GM19043 (cell line): ENCODE measurements around the gene FOLR2.

Experiments used
- ATAC-seq: cut with Tn5 transposase; IDR thresholded peaks from one replicate; pipeline ENCODE4 v1.9.1; 2021; ENCODE audit warnings: low read depth; ENCODE audit not compliant: unreplicated experiment

FOLR2 gene

DNA sequence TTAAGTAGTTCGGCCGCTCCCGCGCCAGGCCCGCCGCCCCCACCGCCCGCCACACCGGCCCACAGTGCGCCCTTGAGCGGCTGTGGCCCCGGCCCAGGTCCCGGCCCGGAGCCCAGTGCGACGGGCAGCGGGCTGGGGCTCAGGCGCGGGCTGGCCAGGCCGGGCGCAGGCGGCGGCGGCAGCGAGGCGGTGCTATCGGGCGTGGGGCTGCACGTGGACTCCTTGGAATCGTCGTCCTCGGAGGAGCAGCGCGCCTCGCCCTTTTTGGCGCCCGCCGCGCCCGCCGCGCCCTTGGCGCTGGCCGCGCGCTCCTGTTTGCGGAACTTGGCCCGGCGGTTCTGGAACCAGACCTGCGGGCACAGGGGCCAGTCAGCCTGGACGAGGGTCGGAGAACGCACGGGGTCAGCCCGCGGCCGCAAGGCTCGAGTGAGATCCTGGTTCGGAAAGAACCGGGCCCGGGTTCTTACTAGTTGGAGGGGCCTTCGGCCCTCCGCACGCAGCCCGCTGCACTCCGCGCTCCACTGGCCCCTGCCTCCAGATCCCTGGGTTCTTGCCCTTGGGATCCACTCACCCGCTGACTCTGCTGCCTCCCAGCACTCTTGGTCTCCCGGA lies 23.4 kb downstream of the FOLR2 start:
- no peak for ATAC-seq

DNA sequence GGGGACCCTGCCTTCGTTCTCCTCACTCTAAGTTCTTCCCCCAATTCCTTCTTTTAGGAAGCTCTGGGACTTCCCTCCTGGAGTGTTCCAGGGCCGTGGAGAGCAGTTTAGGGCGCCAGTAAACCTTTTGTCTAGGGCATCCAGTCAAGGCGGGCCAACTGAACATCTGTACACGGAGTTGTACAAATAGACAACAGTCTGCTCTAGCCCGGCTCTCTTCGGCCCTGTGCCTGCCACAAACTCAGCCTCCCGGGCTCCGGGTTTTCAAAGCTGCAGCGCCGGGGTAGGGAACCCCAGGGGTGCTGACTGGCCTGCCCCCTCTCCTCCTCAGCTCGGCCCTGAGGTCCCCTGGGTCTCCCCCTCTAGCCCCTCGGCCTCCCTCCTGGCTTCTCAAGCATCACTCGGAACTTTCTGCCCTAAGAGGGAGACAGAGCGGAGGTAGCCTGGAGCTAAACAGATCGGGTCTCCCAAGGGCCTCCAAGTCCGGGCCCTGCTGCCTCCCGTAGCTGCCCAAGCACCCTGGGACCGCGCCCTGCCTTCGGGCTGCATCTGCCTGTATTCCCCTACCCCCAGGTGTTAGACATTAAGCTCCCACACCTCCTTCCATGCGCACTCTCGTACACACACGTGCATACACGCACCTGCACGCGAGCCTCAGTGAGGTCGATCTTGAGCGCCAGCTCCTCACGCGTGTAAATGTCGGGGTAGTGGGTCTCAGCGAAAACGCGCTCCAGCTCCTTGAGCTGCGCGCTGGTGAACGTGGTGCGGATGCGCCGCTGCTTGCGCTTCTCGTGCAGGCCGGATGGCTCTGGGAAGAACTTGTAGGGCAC lies 24.1 kb downstream of the FOLR2 start:
- no peak for ATAC-seq

- ATAC-seq: no peak
These were observed 24.7 kb downstream of the FOLR2 start for GRCh38 chr11:72241291-72241781.

DNA sequence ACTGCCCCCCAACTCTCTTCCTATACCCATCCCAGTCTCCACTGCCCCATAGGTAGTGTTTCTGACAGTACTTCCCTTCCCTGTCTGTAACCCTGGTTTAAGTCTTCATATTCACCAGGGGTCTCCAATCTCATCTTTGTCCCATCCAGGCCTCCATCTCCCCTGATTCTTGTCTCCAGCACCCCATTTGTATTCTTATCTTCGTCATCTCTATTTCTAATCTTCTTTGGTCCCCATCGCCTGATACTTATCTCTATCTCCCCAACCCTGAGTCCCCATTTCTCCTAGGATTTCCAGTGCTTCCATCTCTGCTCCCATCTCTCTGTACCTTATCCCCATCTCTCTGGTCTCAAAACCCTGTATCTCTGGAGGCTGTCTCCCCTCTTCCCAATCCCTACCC lies 25.5 kb downstream of the FOLR2 start:
- no peak for ATAC-seq

- ATAC-seq: no peak
These were observed 26.8 kb downstream of the FOLR2 start for GRCh38 chr11:72243173-72244059.

DNA sequence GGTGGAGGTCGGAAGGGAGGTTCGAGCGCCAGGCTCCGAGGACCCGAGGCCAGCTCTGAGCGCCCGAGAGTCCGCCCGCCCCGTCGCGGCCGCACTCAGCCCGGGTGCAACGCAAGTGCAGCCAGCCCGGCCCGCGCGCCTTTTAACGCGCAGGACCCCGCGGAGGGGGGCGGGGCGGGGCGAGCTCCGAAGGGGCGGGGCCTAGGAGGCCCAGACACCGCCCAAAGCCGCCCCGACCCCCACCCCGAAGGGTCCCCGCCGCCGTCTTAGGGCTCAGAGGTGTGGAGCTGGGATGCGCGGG lies 27.4 kb downstream of the FOLR2 start, which contains the start of gene PHOX2A:
TSS of gene PHOX2A (minus strand) at position 117 of the 301 bp plus-strand sequence. CDS start 172 bp downstream, outside the sequence.
- no peak for ATAC-seq

DNA sequence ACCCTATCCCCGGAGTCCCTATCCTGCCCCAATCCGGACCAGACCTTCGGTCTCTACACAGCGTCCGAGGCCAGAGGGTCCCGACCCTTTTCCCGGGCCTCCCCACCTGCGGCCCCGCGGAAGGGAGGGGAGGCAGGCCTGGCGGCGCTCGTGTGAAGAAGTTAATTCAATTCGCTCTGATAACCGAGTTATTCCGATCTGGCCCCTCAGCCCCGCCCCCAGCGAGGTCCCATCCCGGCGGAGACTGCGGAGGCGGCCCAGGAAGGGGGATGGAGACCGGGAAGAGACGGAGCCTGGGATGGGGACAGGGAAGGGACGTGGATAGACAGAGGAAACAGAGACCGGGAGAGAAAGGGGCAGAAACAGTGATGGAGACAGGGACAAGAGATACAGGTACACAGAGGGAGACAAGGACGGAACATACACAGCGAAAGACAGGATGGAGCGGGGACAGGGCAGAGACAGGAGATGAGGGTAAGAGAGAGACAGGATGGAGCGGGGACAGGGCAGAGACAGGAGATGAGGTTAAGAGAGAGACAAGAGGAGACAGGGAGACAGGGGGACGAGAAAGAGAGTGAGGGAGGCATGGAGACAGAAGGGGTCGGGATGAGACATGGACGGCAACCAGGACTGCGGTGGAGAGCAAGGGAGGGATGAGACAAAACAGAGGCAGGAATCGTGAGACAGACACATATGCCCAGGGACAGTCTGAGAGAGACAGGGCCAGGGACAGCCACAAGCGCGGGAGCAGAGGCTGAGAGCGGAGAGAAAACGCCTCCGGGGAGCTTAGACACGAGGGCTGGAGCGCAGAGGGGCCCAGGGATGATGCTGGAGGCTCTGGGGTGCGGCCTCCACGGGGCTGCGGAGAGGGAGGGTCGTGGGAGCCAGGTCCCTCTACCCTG lies 28.0 kb downstream of the FOLR2 start:
- no peak for ATAC-seq

GRCh38 chr11:72245263-72245816 lies 28.7 kb downstream of the FOLR2 start:
- no peak for ATAC-seq

GRCh38 chr11:72247584-72247983 lies 31.0 kb downstream of the FOLR2 start:
- ATAC-seq: no peak

GRCh38 chr11:72249961-72250360 lies 33.4 kb downstream of the FOLR2 start:
- no peak for ATAC-seq

DNA sequence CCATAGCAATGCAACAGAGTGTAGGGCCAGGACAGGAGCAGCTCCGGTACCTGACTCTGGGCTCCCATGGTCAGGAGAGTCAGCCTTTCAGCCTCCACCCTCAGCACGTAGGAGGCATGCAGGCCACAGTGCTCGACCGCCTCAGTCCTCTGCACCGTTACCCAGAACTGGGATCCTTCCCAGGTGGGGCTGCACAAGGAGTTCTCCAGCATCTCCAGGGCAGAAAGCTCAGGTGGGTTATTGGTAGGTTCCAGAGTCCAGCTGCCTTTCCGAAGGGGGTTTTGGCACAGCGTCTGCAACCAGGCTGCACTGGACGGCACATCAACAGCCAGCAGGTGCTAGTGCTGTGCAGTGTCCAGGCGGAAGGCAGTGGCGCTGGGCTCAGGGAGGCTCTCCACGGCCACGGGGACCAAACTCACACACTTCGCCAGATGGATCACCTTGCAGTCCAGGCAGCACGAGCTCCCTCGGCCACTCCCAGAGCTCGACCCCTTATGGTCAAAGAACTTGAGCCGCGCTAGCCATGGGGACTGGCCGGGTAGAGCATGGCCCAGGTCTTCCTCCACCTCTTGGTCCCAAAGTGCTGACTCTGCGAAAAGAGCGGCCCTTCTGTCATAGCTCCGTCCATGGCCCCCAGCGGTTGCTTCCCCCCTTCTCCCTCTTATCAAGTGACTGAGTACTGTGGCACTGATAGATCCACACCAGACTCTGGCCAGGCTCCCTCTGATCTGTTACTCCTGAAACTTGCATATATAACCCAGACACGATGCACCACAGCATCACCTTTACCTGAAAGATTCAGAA lies 34.3 kb downstream of the FOLR2 start:
- ATAC-seq: no peak

GRCh38 chr11:72251614-72252013 lies 35.0 kb downstream of the FOLR2 start:
- ATAC-seq: no peak

- no peak for ATAC-seq
These were observed 36.8 kb downstream of the FOLR2 start for GRCh38 chr11:72253392-72253791.

- no peak for ATAC-seq
These were observed 37.9 kb downstream of the FOLR2 start for GRCh38 chr11:72254299-72254993.

DNA sequence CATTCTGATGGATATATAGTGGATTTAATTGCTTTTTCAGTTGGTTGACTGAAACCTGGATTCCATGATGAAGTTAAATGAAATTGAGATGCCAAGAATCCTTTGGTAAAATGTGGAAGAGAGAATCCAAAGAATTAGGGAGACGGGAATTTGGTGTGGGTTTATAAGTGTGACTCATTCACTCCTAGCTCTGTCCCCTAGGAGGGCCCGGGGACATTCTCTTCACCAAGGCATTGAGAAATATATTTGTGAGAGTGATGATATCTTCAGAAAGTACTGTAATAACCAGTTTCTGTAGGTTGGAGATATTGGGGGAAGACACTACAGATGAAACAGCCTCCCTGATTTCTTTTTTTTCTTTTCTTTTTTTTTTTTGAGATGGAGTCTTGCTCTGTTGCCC lies 41.0 kb downstream of the FOLR2 start:
- ATAC-seq: no peak

DNA sequence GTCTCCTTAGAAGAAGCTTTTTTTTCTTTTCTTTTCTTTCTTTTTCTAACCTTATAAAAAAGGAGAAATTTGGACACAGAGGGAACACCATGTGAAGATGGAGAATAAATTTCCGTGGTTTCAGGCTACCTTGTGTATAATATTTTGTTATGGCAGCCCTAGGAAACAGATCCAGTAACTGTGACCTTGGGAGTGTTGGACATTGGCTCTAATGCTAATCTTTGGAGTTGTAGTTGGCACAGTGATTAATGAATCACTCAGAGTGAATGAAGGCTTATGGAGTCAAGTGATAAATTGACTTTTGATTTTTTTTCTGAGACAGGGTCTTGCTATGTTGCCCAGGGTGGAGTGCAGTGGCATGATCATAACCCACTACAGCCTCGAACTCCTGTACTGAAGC lies 42.9 kb downstream of the FOLR2 start:
- no peak for ATAC-seq

DNA sequence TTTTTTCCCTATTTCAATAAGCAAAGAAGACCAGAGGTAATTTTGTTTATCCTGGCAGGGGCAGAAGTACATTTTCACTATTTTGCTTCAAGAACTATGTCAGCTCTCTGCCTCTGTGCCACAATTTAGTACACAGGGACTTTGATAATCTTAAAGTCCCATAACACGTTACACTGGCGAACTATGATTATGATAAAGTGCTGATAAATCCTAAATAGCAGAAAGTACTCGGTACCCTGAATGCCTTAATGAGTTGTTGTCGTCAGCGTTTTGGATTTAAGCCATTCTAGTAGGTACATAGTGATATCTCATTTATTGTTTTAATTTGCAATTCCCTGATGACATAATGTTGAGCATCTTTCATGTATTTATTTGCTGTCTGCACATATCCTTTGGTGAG lies 44.0 kb downstream of the FOLR2 start:
- no peak for ATAC-seq

GRCh38 chr11:72263361-72263760 lies 46.8 kb downstream of the FOLR2 start:
- ATAC-seq: no peak
